GM19035 (cell line): ENCODE measurements around the gene PHAF1.
A peak's percentile ranks its signal among the peaks of the same experiment; 100 is the strongest.

ENCODE experiments used
- ATAC-seq: cut with Tn5 transposase; IDR thresholded peaks from one replicate; pipeline ENCODE4 v1.9.1; 2021; ENCODE audit not compliant: unreplicated experiment

Gene PHAF1

DNA sequence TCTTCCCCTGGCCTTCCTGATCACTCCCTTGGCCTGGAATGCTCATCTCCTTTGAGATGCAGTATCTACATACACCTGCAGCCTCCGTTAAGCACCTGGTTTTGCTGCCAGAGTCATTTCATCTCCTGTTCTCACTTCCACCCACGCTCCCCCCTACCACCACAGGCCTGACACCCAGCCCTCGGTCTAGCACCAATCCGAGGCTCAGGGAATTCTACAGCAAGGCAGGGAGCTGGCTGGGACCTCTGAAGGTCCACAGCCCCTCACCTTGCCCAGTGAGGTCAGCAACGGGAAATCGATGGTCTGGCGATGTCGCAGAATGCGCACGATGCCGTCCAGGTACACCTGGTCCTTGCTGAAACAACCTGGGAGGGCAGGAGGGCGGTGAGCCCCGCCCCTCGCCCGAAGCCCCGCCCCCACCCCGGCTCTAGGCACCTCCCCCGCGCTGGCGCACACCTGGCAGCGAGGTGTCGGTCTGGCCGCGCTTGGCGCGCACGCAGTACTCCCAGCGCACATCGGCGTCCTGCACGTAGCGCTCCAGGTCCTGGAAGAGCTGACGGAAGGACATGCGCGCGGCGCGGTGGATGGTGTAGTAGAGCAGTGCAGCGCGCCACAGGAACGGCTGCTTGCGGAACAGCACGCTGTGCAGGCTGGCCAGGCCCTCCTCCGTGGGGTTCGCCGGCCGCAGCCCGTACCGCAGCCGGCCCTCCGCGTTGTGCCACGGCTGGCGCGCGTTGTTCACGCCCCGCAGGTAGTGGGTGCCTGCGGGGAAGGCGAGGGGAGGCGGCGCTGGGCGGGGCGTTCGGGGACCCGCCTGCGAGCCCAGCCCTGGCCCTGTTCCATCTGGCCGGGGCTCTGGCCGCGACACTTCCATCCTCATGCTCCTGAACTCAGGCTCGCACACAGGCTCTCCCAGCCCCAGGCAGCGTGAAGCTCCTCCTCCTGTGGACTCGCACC is 68.3 kb downstream of the PHAF1 start:
- ATAC-seq = no peak

DNA sequence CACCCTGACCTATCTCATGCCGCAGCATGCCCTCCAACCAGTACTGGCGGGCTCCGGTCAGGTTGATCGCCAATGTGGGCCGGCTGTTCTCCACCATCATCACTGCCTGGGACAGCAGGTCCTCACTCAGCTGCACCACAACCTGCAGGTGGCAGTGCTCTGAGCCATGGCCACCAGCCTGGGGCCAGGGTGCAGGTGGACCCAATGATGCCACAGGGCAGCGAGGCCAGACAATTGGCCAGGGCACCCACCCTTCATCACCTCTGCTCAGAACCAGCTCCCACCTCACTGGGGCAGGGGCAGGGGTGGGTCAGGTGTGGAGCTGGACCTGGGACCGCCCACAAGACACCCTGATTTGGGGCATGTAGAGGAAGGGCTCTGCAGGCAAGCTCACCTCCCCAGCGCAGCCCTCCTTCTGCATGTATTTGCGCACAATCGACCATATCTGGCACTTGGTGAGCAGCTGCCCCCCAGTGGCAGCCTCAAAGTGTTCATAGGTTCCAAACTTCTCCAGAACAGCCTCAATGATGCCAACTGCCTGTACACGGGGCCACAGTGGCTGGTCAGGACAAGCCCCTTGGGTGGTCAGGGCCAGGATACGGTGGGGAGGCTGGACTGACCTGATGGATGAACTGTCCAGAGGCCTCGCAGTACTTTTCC is 69.8 kb downstream of the PHAF1 start:
- ATAC-seq = no peak

- ATAC-seq = no peak
Measured at GRCh38 chr16:67180166-67180565, 70.4 kb downstream of the PHAF1 start.

GRCh38 chr16:67181346-67181745 is 71.6 kb downstream of the PHAF1 start:
- ATAC-seq = no peak

GRCh38 chr16:67182288-67182687 is 72.5 kb downstream of the PHAF1 start:
- ATAC-seq = no peak

- no peak for ATAC-seq
Measured at GRCh38 chr16:67183284-67183626, 73.5 kb downstream of the PHAF1 start.

DNA sequence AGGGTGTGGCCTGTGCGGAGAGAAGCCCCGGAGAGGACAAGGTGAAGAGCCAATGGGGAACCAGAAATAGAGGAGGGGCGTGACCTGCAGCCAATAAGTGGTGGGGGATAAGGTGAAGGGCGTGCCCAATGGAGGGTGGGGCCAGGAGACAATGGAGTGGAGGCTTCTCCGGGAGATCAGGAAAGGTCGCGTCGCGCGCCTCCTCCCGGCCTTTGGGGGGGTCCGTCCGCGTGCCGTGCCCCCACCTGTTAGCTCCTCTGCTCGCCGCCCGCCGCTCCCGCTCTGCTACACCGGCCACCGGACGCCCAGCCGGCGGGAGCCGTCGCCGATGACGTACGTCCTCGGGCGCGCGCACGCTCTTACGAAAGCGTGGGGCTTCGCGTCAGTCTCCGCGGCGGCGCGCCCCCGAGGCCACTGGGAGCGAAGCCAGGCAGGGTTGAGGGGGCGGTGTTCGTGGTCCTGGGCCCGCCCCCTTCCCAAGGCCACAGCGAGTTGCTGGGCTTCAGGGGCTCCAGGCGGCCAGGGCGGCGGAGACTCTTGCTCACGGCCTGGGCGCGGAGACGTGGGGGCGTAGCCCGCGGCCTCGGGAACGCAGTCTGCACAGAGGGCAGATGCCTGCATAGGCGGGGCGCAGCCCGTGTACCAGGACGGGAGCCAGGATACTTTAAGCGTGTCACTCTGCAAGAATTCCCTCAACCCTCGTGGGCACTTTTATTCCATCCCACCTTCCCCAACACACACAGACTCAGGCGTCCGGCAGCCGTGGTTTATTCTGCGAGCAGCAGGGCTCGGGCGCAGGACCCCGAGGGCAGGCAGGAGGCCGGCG is 74.1 kb downstream of the PHAF1 start, which contains the start of gene MATCAP1:
TSS of gene MATCAP1 (minus strand) at position 337 of the 826 bp plus-strand sequence. CDS start 3,353 bp downstream, outside the sequence.
- peak; percentile 91 for ATAC-seq

DNA sequence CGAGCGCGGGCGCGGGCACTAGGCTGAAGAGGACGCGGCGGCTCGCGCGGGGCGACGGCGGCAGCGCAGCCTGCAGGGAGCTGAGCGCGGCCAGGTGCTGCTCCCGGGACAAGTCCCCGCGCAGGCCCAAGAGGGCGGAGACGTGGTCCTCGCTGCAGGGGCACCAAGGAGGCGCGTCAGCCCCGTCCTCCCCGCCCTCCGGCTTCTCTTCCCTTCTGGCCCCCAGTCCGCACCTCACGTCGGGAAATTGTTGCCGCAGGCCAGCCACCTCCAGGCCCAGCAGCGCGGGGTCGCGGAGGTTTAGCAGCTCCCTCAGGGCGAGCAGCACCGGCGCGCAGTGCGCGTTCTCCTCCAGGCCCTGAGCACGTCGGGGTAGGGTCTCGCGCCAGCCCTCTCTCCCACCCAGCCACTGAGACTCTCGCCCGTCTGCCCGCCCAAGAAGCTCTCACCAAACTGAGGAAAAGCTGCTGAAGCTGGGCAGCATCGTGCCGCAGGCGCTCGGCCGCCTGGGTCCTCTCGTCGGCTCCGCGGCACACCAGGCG is 74.8 kb downstream of the PHAF1 start:
- ATAC-seq = peak; percentile 9

GRCh38 chr16:67184995-67185650 is 75.4 kb downstream of the PHAF1 start:
- peak; percentile 23 for ATAC-seq

DNA sequence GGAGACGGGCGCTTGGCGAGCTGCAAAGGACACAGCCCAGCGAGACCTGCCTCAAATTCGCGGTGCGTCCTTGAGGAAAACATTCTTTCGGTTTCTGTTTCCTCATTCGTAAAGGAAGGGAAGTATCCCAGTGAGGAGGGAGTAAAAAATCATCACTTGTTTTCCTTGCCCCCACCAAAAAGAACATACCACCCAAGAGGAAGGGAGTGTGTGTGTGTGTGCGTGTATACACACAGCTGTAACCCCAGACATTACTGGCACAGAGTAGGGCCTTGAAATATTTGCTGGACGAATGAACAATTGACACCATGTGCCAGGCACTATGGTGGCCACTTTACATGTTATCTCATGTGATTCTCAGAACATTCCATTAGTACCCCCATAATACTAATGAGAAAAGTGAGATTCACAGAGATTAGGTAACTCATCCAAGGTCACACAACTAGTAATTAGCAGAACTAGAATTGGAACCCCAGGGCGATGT is 76.0 kb downstream of the PHAF1 start:
- no peak for ATAC-seq

DNA sequence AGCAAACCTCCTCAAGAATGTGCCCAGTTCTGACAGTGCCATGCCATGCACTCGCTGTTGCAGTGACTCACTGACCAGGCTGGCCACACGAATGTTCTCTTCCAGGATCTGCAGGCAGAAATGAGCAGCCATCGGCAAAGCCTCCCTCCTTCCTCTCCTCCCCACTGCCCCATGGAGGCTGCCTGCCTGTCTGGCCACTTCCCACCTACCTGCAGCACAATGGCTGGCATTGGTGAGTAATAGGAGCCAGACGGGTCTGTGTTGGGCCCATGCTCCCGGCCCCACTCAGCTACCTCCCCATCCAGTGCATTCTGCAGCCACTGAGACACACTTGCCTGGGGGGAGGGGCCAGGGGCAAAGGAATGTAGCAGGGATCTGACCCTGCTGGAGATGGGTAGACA is 76.8 kb downstream of the PHAF1 start:
- ATAC-seq = no peak

DNA sequence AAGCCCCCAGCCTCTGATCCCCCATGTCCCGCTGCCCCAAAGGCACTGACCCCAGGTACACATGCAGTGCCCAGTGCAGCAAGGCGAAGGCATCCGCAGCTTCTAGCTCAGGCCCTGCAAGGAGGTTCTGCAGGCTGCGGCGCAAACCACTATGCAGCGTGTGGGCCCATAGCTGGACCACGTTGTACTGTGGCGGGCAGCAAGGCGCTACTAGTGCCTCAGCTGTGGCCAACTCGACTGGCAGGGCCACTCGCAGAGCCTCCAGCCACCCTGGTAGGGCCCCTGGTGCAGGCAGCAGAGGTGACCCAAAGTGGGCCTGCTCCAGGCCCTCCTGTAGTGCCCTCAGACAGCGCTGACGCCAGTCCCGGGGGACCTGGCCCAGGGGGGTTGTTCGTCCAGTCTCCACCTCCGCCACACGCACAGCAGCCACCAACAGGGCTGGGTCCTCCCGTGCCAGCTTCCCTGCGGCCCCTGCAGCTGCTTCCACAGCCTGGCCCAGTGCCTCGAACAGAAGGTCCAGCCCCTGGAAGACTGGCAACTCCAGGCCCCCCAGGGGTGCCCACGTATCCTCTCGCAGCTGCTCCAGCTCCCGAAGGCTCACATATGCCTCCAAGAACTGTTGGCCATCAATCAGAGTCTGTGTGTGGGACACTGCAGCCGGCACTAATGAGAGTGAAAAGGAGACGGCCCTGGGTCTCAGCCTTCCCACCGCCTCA is 77.6 kb downstream of the PHAF1 start:
- no peak for ATAC-seq

DNA sequence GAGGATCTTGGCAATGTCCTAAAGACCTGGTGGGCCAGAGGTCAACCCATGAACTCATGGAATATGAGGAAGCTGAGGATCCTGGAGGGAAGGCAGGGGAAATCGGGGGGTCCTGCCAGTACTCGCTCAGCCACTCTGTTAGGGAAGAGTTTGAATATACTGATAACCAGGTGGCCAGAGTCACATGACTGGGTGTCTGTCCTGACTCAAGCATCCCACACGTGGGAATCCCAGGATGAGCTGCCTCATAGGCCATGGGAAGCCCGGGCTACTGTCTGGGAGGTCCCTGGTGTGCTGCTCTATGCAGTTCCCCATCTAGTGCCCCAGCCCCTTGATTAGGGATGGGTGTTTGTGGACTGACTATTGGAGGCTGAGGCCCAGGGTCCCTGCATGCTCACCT is 78.6 kb downstream of the PHAF1 start:
- ATAC-seq = no peak

GRCh38 chr16:67188798-67189197 is 79.1 kb downstream of the PHAF1 start:
- no peak for ATAC-seq

DNA sequence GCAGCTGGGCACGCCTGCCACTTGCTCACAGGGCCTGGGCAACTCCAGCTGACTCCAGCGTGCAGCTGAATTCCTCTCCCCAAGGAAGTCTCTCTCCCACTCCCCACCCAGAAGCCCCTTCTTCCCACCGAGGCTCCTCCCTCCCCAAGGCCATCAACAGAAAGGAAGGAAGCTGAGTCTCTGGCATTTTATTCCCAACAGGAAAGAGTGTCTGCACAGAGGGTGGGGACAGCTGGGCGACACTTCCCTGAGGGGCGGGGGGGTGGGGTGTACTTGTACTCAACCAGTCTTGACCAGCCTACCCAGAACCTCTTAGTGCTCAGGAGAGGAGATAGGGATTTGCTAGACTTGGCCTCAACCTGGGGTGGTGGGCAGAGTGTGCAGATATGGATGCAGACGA is 80.3 kb downstream of the PHAF1 start, which contains the start of gene EXOC3L1:
TSS of gene EXOC3L1 (minus strand) at position 96 of the 400 bp plus-strand sequence. CDS start 460 bp downstream, outside the sequence.
- ATAC-seq = no peak

GRCh38 chr16:67190448-67191399 is 81.0 kb downstream of the PHAF1 start:
- ATAC-seq = no peak

- no peak for ATAC-seq
Measured at GRCh38 chr16:67191411-67191994, 81.8 kb downstream of the PHAF1 start.
